Urothelium cell line (cell line): ENCODE results near the gene LMNA.
A peak's percentile ranks its signal among the peaks of the same experiment; 100 is the strongest.

Source experiments
- DNase-seq: peaks from one replicate; pipeline ENCODE4 v3.0.0; 2011; ENCODE audit warnings: low spot score, mixed read lengths
- FAIRE-seq: peaks from 2 replicates; lab custom pipeline; 2011; peaks lifted over from hg19 to GRCh38; lab: Jason Lieb, UNC

The LMNA gene

GRCh38 chr1:156081180-156081916, 33.2 kb upstream of the LMNA start:
- no peak for FAIRE-seq
- peak; percentile 34 for DNase-seq

- no peak for DNase-seq
Observed at GRCh38 chr1:156081917-156082308, 32.6 kb upstream of the LMNA start.

GRCh38 chr1:156082309-156083091, 32.0 kb upstream of the LMNA start, which contains the start of gene MEX3A:
Gene MEX3A (minus strand): TSS chr1:156082465. CDS start chr1:156081998, 467 bp downstream.
- FAIRE-seq = no peak
- peak; percentile 88 for DNase-seq

More at GRCh38 chr1:156081917-156082308, 32.6 kb upstream of the LMNA start:
- no peak for FAIRE-seq

GRCh38 chr1:156083800-156084790, 30.4 kb upstream of the LMNA start:
- DNase-seq (no peak), FAIRE-seq (no peak)

GRCh38 chr1:156086256-156086662, 28.3 kb upstream of the LMNA start:
- no peak for FAIRE-seq
- DNase-seq = peak; percentile 37

GRCh38 chr1:156089704-156090103, 24.8 kb upstream of the LMNA start:
- no peak for FAIRE-seq
- no peak for DNase-seq

GRCh38 chr1:156090138-156090839, 24.2 kb upstream of the LMNA start:
- no peak for DNase-seq
- FAIRE-seq = no peak

- DNase-seq (peak; percentile 81), FAIRE-seq (no peak)
Observed at GRCh38 chr1:156090840-156091188, 23.7 kb upstream of the LMNA start.

GRCh38 chr1:156091610-156092009, 22.9 kb upstream of the LMNA start:
- FAIRE-seq (no peak), DNase-seq (no peak)

GRCh38 chr1:156095906-156096508, 18.5 kb upstream of the LMNA start:
- DNase-seq (no peak), FAIRE-seq (no peak)

- no peak for FAIRE-seq
- DNase-seq = peak; percentile 85
Observed at GRCh38 chr1:156096640-156097391, 17.7 kb upstream of the LMNA start.

- DNase-seq (no peak), FAIRE-seq (no peak)
Observed at GRCh38 chr1:156097499-156098178, 16.9 kb upstream of the LMNA start.

- no peak for FAIRE-seq
- no peak for DNase-seq
Observed at GRCh38 chr1:156098784-156099183, 15.7 kb upstream of the LMNA start.

GRCh38 chr1:156099282-156099681, 15.2 kb upstream of the LMNA start:
- no peak for FAIRE-seq
- no peak for DNase-seq

GRCh38 chr1:156100205-156100995, 14.1 kb upstream of the LMNA start:
- FAIRE-seq (no peak), DNase-seq (no peak)

GRCh38 chr1:156101880-156102279, 12.6 kb upstream of the LMNA start:
- FAIRE-seq (no peak), DNase-seq (no peak)

- DNase-seq (no peak), FAIRE-seq (no peak)
Observed at GRCh38 chr1:156102633-156103511, 11.6 kb upstream of the LMNA start.
